COLO668 (cell line): ENCODE results near the gene DKC1.
"Not testable (repeated sequence)": the region's sequence is repeated elsewhere in the genome, so short reads cannot be mapped to it uniquely, and the experiment has no call there.

Source experiments
- DNase-seq: peaks from one replicate; lab custom pipeline; 2025; ENCODE audit not compliant: unreplicated experiment; lab: John Stamatoyannopoulos, UW

DKC1 gene

GRCh38 chrX:154817048-154817618, 54.5 kb downstream of the DKC1 start:
- not testable (repeated sequence) for DNase-seq

GRCh38 chrX:154818916-154819770, 56.5 kb downstream of the DKC1 start:
- no peak for DNase-seq

GRCh38 chrX:154819771-154820341, 57.2 kb downstream of the DKC1 start:
- peak; percentile 8 for DNase-seq

- DNase-seq = no peak
Measured at GRCh38 chrX:154821523-154821922, 58.9 kb downstream of the DKC1 start.

GRCh38 chrX:154822029-154822428, 59.4 kb downstream of the DKC1 start:
- DNase-seq = no peak

GRCh38 chrX:154824638-154825037, 62.0 kb downstream of the DKC1 start:
- DNase-seq = no peak

GRCh38 chrX:154825586-154825985, 62.9 kb downstream of the DKC1 start:
- DNase-seq = not testable (repeated sequence)
